ENCODE data around the gene MITD1. TPM values are rescaled to one million over a fixed set of nuclear protein-coding genes. Genes with fewer than 3 reads are reported as not detected.

The MITD1 gene
- total RNA-seq, 1 experiment from 2014 or later: 36.0 TPM

DNA sequence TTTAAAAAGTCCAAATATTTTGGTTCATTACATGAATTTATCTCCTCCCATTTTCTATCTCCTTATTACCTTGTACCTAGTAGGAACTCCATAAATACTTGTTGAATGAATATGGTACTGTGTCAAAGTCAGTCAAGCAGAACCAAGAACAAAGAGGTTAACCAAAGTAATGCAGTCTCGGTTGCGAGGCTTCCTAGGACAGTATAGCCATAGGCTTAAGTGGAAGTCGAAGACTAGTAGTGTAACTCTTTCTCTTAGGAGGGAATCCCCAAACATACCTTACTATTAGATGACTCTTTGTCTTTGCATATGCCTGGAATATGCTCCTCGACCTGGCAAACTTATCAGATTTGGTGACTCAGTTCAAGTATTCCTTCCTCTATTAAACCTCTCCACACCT is 21.3 kb downstream of the MITD1 start:
- H3K36me3 ChIP-seq (ENCODE audit: control insufficient read depth, insufficient read depth, low read length): peaks cover 7% of the 10 kb centered on the region; the same call in 1 of the 2 replicates
- ATAC-seq (no peak), DNase-seq (ENCODE audit: low read depth, low spot score) (no peak)
- no peak overlapping the region for H3K4me3 ChIP-seq (ENCODE audit: low read depth in 2 of 2, low read length in 2 of 2)
- H3K4me1 ChIP-seq (ENCODE audit: control insufficient read depth, insufficient read depth, low read length): peaks cover 6% of the 10 kb centered on the region
- intact Hi-C loops (cut with micrococcal nuclease; ENCODE audit: unreplicated experiment): no loop called here
- H3K27me3 ChIP-seq (ENCODE audit: control insufficient read depth, insufficient read depth, low read length): no peaks in the 10 kb centered on the region
- ChIA-PET POLR2A (no interaction called here), CTCF (no interaction called here)
- no TSS peak for BruUV-seq (replicated peaks)
- H3K9me3 ChIP-seq (ENCODE audit: control insufficient read depth, insufficient read depth, low read depth, low read length): no peaks in the 10 kb centered on the region
- in situ Hi-C loops (cut with HindIII; ENCODE audit: low pct_unique_long_range_greater_than_20kb, low sequenced_read_pairs): no loop called here
- H3K27ac ChIP-seq (ENCODE audit: low read length): no peak overlapping the region
- TF ChIP-seq POLR2AphosphoS5 (IDR thresholded peaks at IDR 0.05; ENCODE audit: low read depth, low read length) (no peak), SIN3A (IDR thresholded peaks at IDR 0.05; ENCODE audit: borderline replicate concordance, insufficient read depth, low read depth, low read length) (no peak), TCF7L2 (IDR thresholded peaks at IDR 0.05; ENCODE audit: low read depth, low read length) (no peak)

DNA sequence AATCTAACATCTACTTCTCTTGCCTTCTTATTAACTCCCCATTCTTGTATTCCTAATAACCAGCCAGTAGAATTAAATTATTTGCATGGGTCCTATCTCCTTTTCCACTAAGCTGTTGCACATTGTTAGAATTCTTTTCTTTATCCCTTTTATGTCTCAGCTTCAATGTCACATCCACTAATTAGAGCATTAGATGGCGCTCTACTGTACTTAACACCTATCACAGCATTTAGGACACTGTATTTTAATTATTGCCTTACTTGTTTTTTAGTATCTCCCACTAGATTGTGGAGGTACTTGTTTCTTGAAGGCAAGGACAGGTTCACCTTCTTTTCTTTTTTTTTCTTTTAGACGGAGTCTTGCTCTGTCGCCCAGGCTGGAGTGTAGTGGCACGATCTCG is 22.3 kb downstream of the MITD1 start:
- BruUV-seq (replicated peaks): no TSS peak
- in situ Hi-C loops (cut with HindIII; ENCODE audit: low pct_unique_long_range_greater_than_20kb, low sequenced_read_pairs): no loop called here

More for the DNA sequence above, 22.3 kb downstream of the MITD1 start:
- H3K4me1 ChIP-seq (ENCODE audit: control insufficient read depth, insufficient read depth, low read length): peaks cover 13% of the 10 kb centered on the region
- no peaks in the 10 kb centered on the region for H3K9me3 ChIP-seq (ENCODE audit: control insufficient read depth, insufficient read depth, low read depth, low read length)
- no peak overlapping the region for H3K4me3 ChIP-seq (ENCODE audit: low read depth in 2 of 2, low read length in 2 of 2)
- POLR2A ChIA-PET: no interaction called here
- ATAC-seq (no peak), DNase-seq (ENCODE audit: low read depth, low spot score) (no peak)
- intact Hi-C loops (cut with micrococcal nuclease; ENCODE audit: unreplicated experiment): no loop called here
- peaks cover 7% of the 10 kb centered on the region; the same call in 1 of the 2 replicates for H3K36me3 ChIP-seq (ENCODE audit: control insufficient read depth, insufficient read depth, low read length)
- TF ChIP-seq, protein P1, sequence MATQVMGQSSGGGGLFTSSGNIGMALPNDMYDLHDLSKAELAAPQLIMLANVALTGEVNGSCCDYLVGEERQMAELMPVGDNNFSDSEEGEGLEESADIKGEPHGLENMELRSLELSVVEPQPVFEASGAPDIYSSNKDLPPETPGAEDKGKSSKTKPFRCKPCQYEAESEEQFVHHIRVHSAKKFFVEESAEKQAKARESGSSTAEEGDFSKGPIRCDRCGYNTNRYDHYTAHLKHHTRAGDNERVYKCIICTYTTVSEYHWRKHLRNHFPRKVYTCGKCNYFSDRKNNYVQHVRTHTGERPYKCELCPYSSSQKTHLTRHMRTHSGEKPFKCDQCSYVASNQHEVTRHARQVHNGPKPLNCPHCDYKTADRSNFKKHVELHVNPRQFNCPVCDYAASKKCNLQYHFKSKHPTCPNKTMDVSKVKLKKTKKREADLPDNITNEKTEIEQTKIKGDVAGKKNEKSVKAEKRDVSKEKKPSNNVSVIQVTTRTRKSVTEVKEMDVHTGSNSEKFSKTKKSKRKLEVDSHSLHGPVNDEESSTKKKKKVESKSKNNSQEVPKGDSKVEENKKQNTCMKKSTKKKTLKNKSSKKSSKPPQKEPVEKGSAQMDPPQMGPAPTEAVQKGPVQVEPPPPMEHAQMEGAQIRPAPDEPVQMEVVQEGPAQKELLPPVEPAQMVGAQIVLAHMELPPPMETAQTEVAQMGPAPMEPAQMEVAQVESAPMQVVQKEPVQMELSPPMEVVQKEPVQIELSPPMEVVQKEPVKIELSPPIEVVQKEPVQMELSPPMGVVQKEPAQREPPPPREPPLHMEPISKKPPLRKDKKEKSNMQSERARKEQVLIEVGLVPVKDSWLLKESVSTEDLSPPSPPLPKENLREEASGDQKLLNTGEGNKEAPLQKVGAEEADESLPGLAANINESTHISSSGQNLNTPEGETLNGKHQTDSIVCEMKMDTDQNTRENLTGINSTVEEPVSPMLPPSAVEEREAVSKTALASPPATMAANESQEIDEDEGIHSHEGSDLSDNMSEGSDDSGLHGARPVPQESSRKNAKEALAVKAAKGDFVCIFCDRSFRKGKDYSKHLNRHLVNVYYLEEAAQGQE (IDR thresholded peaks at IDR 0.05; ENCODE audit: insufficient read depth in 1 of 2, low read depth in 2 of 2, low read length in 1 of 2): no peak
- TF ChIP-seq SIN3A (IDR thresholded peaks at IDR 0.05; ENCODE audit: borderline replicate concordance, insufficient read depth, low read depth, low read length) (no peak), TCF7L2 (IDR thresholded peaks at IDR 0.05; ENCODE audit: low read depth, low read length) (no peak), POLR2AphosphoS5 (IDR thresholded peaks at IDR 0.05; ENCODE audit: low read depth, low read length) (no peak)
- TF ChIP-seq, protein P2, sequence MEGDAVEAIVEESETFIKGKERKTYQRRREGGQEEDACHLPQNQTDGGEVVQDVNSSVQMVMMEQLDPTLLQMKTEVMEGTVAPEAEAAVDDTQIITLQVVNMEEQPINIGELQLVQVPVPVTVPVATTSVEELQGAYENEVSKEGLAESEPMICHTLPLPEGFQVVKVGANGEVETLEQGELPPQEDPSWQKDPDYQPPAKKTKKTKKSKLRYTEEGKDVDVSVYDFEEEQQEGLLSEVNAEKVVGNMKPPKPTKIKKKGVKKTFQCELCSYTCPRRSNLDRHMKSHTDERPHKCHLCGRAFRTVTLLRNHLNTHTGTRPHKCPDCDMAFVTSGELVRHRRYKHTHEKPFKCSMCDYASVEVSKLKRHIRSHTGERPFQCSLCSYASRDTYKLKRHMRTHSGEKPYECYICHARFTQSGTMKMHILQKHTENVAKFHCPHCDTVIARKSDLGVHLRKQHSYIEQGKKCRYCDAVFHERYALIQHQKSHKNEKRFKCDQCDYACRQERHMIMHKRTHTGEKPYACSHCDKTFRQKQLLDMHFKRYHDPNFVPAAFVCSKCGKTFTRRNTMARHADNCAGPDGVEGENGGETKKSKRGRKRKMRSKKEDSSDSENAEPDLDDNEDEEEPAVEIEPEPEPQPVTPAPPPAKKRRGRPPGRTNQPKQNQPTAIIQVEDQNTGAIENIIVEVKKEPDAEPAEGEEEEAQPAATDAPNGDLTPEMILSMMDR (IDR thresholded peaks at IDR 0.05): no peak; the same call in 1 of the 2 replicates
- no peaks in the 10 kb centered on the region for H3K27me3 ChIP-seq (ENCODE audit: control insufficient read depth, insufficient read depth, low read length)
- H3K27ac ChIP-seq (ENCODE audit: low read length): no peak overlapping the region
- CTCF ChIA-PET: interaction anchor here (0.5 kb wide), 1 partner anchor 14 kb away, joined by 5 read pairs; no protein-coding TSS in a partner anchor

Data from Panc1 (cell line).